ENCODE data around the gene OCIAD2. TPM values are rescaled to one million over a fixed set of nuclear protein-coding genes. Genes with fewer than 3 reads are reported as not detected.

OCIAD2 gene
- total and polyA plus RNA-seq, 2 of the 8 experiments (the other 6 are each of a cell fraction or from before 2014, with no cell fraction given), result 105 to 122 TPM

DNA sequence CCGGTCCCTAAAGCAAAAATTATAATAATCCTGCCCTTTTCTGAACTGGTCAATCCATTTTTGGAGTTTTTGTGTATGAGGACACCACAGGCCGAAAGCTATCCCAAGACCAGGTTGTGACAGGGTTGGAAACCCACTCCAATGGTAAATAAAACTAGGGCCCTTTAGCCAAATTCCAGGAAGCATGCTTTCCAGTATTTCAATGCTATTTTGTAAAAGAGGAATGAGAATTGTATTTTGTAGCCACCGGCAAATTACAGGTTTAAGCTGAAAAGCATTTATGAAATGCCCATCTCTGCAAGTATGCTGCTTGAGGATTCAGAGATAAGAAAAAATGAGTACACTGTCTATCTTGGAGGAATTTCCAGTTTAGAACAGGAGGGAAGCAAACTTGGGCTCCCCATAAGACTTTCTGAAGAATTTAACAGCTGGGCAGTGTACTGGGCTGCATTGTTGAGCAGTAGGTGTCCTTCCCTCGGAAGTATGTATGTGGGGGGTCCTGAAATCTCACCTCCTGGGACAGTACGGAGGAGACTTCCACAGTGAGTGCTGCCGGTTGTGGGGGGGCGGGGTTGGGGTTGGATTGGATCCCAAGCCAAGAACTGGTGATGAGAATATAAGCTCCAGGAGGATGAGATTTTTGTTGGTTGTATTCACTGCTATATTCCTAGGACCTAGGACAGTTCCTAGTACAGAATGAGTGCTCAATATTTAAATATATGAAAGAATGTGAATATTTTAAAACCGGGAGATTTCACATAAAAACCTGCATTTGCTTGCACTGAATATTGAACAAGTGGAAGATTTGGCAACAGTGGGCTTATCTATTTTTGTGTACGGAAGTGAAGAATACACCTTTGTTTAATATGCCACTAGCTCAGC, 26.8 kb downstream of the OCIAD2 start (continued):
- TF ChIP-seq EP300 (IDR thresholded peaks at IDR 0.05; ENCODE audit: borderline replicate concordance in 1 of 2, low read depth in 2 of 2, low read length in 2 of 2), result no peak
- TF ChIP-seq CBX5 (IDR thresholded peaks at IDR 0.05; ENCODE audit: low read depth, low read length), result no peak
